HG03025 (cell line): ENCODE results near the gene CDH13.

Source experiments
- ATAC-seq: cut with Tn5 transposase; IDR thresholded peaks from one replicate; pipeline ENCODE4 v1.9.1; 2021; ENCODE audit warnings: mild to moderate bottlenecking, moderate library complexity; ENCODE audit not compliant: unreplicated experiment, low FRiP score

CDH13 gene

DNA sequence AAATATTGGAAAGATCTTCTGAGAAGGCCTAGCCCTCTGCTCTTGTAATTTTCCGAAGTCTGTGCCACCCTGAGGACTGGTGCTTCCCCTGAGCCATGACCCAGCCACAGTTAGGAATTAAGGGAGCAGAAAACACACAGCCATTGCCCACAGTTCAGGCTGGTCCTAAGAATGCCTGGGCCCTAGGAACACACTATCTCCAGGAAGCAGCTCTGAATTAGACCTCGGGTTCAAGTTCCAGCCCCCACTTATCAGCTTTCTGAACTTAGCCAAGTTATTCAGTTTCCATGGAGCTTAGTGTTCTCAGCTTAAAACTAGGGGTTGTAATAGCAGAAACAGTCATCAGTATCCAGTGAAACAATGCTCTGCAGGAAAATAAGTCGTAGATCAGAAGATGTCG, 56.0 kb downstream of the CDH13 start:
- no peak for ATAC-seq

DNA sequence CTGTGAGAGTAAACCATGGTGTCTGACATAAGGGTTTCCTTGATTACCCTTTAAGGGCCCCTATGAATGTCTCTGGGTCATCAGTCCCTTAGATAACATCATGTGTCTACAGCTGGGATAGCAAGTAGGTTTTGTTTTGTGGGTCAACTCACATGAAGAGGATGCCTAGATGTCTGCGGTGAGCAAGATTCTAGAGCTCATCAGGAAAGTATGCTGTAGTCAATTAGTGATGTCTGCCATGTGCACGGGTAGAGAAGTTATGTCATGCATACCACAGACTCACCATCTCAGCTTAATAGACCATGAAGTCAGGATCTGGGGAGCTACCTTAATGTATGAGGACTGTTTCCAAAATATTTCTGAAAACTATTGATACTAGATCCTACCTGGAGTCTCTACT, 57.5 kb downstream of the CDH13 start:
- no peak for ATAC-seq

DNA sequence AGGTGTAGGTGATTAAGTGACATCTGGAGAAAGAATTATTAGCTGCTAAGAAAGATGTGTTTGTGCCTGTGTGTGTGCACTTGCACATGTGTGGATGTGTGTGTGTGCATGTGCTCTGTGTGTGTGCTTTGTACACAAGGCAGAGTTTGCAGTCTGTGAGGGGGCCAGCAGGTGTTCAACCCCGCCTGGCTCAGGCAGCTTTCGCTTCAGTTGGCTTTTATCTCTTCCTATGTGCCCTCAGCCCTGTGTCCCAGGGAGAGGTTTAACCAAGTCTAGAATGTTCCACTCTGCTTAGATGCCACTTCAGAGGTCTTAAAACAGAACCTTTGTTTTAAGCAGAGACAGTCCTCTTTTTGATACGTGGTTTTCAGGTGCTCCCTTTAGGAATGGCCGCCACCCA, 58.8 kb downstream of the CDH13 start:
- no peak for ATAC-seq

DNA sequence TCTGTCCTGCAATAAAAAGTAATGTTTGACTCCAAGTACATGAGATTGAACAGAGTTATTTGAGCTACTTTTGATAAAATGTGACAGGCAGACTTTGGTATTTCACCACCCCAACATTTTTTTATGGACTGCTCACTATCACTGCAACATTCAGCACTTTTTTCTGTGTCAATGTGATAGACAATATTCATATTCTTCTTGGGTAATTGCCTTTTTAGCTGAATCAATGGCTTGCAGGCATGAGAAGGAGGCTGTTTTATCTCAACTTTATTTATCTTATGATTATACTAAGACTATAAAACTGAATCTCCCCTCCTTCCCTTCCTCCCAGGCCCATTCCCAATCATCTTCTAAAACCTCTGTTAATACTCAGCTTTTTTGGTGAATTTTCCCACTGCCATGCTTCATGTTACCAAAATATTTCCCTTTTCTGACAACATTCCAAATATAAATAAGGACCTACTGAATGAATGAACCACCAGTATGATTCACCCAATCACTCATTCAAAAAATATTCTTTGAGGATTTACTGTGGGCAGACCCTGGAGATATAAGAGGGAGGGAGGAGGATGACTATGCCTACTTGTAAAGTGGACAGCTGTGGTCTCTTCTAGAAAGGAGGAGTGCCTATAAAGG, 67.6 kb downstream of the CDH13 start:
- no peak for ATAC-seq

DNA sequence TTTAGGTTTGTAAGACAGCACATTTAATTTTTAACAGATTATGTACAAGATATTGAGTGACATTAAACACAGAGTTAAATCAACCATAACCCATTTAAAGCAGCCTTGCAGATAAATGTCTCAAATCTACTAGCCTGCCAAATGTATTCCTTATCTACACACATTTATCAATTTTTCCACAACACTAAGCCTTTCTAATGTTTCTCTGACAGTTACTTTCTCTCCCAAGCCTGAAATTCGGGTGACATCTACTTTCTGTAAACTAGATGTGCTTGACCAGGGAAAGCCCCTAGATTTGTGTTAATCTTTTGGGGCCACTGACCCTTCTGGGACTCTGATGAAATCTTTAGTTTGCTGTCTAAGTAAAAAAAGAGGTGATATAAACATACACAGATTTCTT, 69.0 kb downstream of the CDH13 start:
- no peak for ATAC-seq

DNA sequence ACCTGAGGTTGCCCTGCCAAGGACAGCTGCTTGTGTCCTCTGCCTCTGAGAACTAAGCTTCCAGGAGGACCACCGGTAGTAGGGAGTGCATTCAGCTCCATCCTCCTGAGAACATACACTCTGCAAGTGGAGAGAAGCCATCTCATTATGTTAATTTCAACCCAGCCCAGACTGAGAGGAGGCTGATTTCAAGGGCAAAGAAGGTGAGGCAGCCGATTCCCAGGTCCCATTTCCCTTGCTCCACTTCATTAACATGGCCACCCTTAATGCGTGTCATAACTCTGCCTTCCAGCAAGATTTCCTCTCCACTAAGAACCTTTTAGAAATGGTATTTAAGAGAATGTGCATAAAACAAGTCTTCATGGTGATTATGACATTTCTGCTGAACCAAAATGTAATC, 72.5 kb downstream of the CDH13 start:
- ATAC-seq = no peak

DNA sequence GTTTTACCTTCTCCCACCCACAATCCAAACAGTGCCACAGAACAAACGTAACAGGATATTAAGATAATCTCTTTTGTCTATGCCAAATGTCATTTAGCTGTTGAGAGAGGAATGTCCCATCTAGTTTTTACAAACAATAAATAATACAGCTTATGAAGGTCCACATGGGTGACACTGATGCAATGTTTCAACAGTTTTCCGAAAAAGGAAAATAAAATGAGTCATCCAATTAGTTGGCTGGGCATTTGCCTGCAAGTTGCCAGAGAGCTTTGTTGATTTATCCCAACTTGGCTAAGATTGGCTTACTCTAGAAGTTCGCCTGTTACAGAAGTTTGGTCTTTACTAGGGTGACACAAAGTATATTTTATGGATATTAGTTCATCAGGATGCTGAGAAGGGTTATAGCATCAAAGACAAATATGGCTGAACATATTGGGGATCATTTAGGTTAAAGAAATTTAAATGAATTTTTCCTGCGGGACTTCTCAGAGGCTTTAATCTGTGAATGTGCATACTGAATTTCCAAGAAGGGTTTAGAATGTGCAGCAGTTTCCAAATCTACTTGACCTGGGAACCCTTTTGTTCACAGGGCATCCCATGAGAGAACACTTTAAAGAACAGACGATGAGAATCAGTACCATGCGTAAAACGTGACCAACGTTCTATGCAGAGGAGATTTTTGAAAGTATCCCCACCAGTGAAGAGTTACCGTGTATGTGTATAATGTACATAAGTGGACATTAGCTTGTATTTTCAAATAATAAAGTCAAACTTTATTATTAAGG, 73.1 kb downstream of the CDH13 start:
- no peak for ATAC-seq

DNA sequence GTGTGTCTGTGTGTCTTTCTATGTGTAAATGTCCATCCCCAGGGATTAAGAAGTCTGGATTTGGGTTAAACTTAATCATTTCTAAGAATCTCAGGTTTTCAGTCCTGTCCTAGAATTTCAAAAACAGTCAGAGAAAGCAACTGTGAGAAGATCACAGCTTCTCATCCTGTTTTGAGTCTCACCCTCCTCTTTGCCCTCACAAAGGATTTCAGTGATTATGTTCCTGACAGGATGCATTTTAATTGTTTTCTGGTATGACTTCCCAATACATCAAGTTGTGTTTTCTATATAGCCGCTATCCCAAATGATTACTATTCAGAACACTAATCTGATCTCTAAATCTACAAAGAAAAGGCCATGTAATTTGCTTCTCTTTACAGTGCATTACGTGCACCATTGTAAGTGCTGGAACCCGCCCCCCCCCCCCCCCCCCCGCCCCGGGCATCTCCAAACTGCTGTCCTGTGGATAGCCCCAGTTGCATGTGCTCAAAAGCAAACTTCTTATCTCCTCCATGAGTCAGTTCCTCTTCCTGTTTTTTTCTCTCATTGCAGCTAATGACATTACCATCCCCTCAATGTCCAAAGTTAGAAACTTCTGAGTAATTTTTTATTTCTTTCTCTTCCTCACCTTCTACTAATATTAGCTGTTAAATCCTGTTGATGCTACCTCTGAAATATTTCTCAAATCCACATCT, 73.9 kb downstream of the CDH13 start:
- no peak for ATAC-seq

DNA sequence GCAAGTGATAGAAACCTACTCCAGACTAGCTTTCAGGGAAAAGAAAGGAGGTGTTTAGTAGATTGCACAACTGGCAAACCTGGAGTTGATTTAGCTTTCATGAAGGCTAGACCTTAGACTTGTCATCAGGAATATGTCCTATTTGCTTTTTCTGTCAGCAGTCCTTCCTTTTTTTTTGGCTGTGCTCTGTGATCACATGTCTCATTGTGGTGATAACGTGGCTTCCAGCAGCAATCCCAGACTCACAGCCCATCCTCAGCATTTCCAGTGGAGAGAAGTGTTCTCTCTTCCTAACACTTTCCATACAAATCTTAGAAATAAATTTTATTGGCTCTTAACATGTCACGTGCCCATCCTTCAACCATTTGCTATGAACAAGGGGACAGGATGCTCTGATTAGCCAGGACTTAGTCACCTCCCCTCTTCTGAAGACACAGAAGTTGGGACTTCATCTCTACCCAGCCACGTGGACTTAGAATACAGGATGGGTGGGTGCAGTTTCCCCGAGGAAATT, 74.7 kb downstream of the CDH13 start:
- ATAC-seq = no peak

DNA sequence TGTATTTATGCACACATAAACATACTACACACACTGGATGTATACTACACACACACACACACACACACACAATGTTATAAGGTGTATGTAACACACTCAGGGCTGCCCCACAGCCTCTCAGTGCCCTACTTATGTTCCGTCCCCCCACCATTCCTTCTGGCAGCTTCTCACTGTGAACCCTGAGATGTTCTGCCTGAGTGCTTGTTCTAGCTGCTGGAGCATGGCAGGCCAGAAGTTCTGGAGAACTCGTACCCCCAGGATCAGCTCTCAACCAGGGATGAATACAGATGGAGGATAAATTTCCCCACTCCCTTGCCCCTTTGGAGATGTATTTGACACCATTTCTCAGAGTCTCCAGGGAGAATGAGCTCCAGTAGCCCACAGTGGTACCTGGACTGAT, 76.4 kb downstream of the CDH13 start:
- no peak for ATAC-seq

DNA sequence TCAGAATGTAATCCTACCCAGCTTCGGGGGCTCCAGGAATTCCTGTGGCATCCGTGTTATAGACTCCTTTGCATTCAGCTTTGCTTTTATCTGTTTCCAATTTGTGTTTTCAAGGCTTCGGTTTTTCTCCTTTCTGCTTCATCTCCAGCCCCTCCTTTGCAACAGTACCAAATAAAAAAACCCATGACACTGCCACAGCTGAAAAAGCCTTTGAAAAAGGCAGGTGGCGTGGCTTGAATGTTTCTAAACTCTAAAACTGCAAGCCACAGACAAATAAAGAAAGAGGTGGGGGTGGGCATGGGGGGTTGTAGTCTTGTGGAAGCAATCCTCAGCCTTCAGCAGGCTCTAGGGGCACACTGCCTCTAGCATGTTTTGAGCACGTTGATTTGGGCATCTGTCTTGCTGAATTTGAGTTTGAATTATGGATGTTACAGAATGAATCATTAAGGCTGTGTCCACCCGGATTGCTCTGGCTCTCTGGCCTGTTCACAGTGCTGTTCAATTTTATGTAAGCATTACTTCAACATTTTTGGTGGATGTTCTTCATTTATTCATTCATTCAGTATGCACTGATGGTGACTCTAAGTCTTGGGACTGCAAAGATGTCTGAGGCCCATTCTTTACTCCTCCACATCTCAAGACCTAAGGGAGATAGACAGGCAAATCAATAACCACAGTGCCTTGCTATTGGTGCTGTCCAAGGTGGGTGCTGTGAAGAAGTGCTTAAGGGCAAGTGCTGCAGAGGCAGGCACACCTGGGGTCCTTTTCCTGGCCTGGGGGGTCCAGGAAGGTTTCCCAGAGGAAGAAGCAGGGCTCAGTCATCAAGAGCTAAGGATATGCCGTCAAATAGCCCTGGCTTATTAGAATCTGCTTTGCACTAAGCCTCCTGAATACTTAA, 77.4 kb downstream of the CDH13 start:
- no peak for ATAC-seq

DNA sequence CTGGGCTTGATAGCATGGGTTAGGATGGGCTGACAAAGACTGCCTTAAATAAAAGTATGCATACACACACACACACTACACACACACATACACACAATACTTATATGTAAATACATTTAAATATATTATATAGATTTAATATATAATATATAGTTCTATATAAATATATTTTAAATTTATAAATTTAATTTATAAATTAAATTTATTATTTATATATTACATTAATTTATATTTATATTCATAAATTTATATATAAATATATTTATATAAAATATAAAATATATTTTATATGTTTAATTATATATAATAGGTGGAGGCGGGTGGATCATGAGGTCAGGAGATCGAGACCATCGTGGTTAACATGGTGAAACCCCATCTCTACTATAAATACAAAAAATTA, 83.2 kb downstream of the CDH13 start:
- no peak for ATAC-seq

DNA sequence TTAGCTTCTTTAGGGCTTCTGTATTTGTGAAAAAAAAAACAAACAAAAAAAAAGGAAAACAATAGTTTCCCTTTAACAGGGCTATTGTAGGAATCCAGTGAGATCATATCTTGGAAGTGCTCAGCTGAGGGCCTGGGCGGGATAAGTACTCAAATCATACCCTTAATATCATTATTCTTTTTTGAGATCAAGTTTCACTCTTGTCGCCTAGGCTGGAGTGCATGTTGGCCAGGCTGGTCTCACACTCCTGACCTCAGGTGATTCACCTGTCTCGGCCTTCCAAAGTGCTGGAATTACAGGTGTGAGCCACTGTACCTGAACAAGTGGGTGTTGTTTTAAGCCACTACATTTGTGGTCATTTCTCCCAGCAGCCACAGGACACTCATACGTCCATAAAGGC, 87.0 kb downstream of the CDH13 start:
- ATAC-seq = no peak

DNA sequence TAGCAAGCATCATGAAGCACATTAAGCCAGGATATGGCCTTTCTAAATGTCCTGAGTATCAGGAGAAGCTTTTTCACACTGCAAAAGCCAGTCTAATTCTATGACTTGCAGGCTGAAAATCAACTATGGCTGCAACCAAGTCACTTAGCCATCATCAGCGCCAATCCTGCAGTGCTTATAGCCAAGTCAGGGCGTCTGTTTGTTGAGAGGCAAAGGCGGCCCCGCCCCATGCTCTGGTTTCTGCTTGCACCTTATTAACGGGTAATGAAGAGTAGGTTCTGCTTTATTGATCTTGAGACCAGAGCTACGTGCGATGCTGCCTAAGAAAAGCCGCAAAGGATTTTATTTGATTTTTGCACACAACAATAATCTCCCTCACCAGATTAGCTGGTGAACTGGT, 88.4 kb downstream of the CDH13 start:
- no peak for ATAC-seq

DNA sequence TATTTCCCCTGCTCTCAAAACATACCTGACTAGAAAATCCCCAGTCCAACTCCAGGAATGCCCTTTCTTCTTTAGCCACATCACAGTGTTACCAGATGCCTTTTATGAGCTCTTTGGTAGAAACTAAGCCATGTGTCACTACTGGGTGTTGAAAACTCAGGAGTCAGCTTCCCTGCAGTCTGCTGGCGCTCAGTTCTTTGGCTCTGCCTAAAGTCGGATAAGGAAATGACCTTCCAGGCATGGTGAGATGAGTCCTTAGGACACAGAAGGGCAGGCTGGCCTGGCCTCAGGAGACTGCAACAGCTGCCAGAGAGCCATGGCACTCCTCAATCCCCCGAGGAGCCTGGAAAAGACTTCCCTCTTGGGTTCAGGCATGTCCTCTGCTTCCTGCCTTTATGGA, 89.1 kb downstream of the CDH13 start:
- ATAC-seq = no peak

DNA sequence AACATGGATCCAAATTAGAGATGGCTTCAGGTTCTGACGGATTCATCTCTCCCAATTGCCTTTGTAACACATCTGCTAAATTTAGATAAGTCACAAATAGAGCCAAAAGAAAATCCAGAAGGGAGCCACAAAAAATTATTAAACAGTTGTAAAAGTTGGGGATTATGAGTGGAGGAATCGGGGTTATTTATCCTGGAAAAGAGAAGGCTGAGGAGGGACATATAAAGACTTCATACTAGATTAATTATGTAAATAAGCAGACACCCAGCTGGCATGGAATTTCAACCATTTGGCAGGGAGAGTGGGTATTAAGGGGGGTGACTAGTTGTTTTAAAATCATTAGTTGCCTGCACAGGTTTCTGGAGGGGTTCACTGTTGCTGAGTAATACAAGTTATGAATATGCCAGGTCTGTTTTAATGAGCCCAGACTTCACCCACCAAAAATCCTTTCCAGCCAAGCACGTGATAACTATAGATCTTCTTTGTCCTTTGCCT, 89.6 kb downstream of the CDH13 start:
- no peak for ATAC-seq

DNA sequence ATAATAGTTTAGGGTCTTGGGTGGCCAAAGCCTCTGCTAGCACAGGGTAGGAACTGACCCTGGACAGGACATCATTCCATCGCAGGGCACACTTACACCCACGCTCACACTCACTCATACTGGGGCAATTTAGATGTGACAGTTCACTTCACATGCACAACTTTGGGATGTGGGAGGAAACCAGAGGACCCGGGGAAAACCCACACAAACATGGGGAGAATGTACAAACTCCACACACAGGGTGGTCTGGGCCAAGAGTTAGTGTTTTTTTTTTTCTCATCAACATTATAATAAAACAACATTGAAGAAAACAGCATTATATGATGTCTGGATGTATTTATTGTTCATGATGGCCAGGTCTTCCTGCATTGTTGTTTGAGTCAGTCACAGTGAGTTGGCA, 93.6 kb downstream of the CDH13 start:
- no peak for ATAC-seq

DNA sequence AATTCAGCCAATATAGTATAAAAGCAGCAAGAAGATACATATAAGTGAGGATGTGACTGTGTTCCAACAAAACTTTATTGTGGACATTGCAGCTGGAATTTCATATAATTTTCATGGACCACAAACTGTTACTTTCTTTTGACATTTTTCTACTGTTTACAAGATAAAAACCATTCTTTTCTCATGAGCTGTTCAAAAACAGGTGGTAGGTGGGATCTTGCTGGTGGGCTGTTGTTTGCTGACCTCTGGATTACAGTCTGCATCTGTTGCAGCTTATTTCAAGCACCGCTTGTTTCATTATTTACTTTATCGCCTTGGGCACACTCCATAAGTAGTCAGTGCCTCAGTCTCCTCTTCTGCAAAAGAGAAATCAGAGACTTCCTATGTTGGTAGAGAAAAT, 99.5 kb downstream of the CDH13 start:
- ATAC-seq = no peak

DNA sequence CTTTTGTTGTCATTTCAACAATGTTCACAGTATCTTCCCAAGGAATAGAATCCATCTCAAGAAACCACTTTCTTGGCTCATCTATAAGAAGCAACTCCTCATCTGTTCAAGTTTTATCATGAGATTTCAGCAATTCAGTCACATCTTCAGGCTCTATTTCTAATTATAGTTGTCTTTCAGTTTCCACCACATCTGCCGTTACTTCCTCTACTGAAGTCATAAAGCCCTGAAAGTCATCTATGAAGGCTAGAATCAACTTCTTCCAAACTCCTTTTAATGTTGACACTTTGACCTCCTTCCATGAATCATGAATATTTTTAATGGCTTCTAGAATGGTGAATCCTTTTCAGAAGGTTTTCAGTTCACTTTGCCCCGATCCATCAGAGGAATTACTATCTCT, 102.1 kb downstream of the CDH13 start:
- peak; percentile 57 for ATAC-seq

DNA sequence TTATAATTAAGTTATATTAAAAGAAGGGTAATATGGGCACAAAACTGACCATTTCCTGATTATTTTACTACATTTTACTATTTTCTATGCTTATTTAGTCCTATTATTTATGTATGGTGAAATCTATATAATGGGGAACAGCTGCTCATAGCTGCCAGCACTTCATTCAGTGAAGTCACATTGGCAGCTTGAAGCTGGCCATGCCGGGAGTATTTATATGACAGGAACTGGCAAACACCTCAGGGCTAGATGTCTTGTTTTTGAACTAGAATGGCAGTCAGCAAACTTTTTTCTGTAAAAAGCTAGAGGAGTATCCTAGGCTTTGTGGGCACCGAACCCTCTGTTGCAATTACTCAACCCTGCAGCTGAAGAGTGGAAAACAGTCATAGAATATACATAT, 104.1 kb downstream of the CDH13 start:
- ATAC-seq = no peak
